Measurements from ENCODE around the gene SCT.

DNA sequence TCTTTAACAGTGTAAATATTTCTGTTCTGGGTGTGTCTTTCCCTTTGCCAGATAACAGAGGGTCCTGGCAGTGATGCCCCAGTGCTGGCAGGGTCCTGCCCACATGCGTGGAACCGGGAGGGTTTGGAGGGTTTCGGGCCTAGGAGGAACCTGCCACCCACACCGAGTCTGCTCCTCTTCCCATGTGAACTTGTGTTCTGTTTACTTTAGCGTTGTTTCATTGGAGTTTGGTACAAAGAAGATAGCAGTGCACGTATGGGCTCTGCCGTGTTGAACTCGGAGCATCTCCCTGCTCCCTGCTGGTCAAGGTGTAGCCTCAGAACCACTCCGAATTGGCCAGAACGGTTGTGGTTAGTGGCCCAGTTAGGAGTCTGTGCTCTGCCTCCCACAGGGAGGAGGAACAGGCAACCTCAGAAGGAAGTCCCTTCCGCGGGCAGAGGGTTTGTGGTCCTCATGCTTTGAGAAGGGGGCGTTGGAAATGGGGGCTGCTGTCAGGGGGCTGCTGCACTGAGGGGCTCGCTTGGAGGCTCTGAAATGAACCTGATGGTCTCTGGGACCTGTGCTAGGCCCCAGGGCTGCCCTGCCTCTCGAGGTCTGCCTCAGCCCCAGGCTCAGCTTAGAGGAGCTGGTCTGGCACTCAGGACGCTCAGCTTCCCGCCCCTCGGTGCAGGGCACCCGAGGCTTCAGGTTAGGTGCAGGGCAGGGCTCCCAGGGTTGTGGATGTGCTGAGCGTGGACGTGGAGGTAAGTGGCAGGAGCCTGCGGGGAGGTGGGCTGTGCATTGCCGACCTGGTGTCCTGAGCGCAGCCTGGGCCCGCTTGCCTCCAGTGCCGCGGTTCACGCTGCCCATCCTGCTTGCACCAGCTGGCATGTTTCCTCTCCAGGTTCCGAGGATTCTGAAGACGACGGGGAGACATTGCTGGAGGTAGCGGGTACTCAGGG is 40.3 kb downstream of the SCT start:
- TF ChIP-seq, protein P1, sequence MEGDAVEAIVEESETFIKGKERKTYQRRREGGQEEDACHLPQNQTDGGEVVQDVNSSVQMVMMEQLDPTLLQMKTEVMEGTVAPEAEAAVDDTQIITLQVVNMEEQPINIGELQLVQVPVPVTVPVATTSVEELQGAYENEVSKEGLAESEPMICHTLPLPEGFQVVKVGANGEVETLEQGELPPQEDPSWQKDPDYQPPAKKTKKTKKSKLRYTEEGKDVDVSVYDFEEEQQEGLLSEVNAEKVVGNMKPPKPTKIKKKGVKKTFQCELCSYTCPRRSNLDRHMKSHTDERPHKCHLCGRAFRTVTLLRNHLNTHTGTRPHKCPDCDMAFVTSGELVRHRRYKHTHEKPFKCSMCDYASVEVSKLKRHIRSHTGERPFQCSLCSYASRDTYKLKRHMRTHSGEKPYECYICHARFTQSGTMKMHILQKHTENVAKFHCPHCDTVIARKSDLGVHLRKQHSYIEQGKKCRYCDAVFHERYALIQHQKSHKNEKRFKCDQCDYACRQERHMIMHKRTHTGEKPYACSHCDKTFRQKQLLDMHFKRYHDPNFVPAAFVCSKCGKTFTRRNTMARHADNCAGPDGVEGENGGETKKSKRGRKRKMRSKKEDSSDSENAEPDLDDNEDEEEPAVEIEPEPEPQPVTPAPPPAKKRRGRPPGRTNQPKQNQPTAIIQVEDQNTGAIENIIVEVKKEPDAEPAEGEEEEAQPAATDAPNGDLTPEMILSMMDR (IDR thresholded peaks at IDR 0.05): no peak
- TF ChIP-seq POLR2A (IDR thresholded peaks at IDR 0.05): no peak
